ENCODE results near the gene FSTL4. TPM values are rescaled to one million over a fixed set of nuclear protein-coding genes. Genes with fewer than 3 reads are reported as not detected.

Gene FSTL4
- total RNA-seq, 2 experiments from 2014 or later = not detected

GRCh38 chr5:133251296-133252132 is 360.8 kb downstream of the FSTL4 start:
- CTCF ChIA-PET (ENCODE audit: unreplicated experiment) = no interaction called here
- no peak for TF ChIP-seq CTCF (conservative IDR thresholded peaks at IDR 0.05; ENCODE audit: low read length)
- TF ChIP-seq EZH2phosphoT487 (IDR thresholded peaks at IDR 0.05; ENCODE audit: borderline replicate concordance, low read depth, low read length) = no peak

DNA sequence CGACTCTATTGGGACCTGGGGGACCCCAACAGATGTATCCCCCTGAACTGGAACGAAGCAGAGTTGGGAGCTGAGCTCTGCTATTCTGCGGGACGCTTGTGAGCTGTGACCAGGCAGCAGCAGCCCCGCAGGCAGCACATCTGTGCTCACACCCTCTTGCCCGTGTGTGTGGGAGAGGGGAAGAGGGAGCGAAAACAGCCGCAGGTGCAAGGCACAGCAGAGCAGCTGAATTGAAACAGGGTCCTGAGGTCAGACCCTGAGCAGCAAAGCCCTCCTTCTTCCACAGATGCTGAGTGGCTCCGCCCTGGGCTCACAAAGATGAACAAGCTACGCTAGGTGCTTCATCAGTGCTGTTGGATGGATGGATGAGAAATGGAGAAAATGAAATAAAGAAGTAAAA is 361.8 kb downstream of the FSTL4 start:
- ChIA-PET POLR2A (no interaction called here), CTCF (ENCODE audit: unreplicated experiment) (no interaction called here)
- no TSS peak for BruUV-seq (replicated peaks)
- H3K9me2 ChIP-seq (ENCODE audit: insufficient read depth, low read length) = no peaks in the 10 kb centered on the region
- no peak overlapping the region for H3K4me3 ChIP-seq (ENCODE audit: low read depth, low read length, poor library complexity, severe bottlenecking)
- H3K9me3 ChIP-seq (ENCODE audit: low read length) = no peaks in the 10 kb centered on the region
- H3K27ac ChIP-seq (ENCODE audit: low read depth, low read length, poor library complexity, severe bottlenecking) = no peak overlapping the region
- H2AFZ ChIP-seq (ENCODE audit: low read length) = no peak overlapping the region
- TF ChIP-seq EZH2phosphoT487 (IDR thresholded peaks at IDR 0.05; ENCODE audit: borderline replicate concordance, low read depth, low read length) (no peak), CTCF (conservative IDR thresholded peaks at IDR 0.05; ENCODE audit: low read length) (no peak)
- DNase-seq (ENCODE audit: low spot score) = peak; percentile 30
- H3K4me1 ChIP-seq (ENCODE audit: insufficient read depth, low read length, poor library complexity, severe bottlenecking) = no peaks in the 10 kb centered on the region
- H3K4me2 ChIP-seq (ENCODE audit: low read length) = no peak overlapping the region
- H3K79me2 ChIP-seq (ENCODE audit: insufficient read depth, low read depth, low read length) = no peaks in the 10 kb centered on the region
- H3K36me3 ChIP-seq (ENCODE audit: insufficient read depth, low read length) = no peaks in the 10 kb centered on the region
- H4K20me1 ChIP-seq (ENCODE audit: insufficient read depth, low read length) = no peaks in the 10 kb centered on the region
- intact Hi-C loops (cut with micrococcal nuclease; ENCODE audit: unreplicated experiment) = no loop called here

More at GRCh38 chr5:133251296-133252132, 360.8 kb downstream of the FSTL4 start:
- POLR2A ChIA-PET = interaction anchor here (0.6 kb wide), 1 partner anchor 816 kb away, joined by 3 read pairs; no protein-coding TSS in a partner anchor
- Histone ChIP-seq H3K4me2 (ENCODE audit: low read length) (no peak overlapping the region), H3K36me3 (ENCODE audit: insufficient read depth, low read length) (no peaks in the 10 kb centered on the region), H4K20me1 (ENCODE audit: insufficient read depth, low read length) (no peaks in the 10 kb centered on the region), H3K9me3 (ENCODE audit: low read length) (no peaks in the 10 kb centered on the region), H3K9me2 (ENCODE audit: insufficient read depth, low read length) (no peaks in the 10 kb centered on the region), H3K4me3 (ENCODE audit: low read depth, low read length, poor library complexity, severe bottlenecking) (no peak overlapping the region), H2AFZ (ENCODE audit: low read length) (no peak overlapping the region), H3K79me2 (ENCODE audit: insufficient read depth, low read depth, low read length) (no peaks in the 10 kb centered on the region), H3K27ac (ENCODE audit: low read depth, low read length, poor library complexity, severe bottlenecking) (no peak overlapping the region), H3K4me1 (ENCODE audit: insufficient read depth, low read length, poor library complexity, severe bottlenecking) (no peaks in the 10 kb centered on the region)
- no TSS peak for BruUV-seq (replicated peaks)
- intact Hi-C loops (cut with micrococcal nuclease; ENCODE audit: unreplicated experiment) = no loop called here
- DNase-seq (ENCODE audit: low spot score) = no peak

DNA sequence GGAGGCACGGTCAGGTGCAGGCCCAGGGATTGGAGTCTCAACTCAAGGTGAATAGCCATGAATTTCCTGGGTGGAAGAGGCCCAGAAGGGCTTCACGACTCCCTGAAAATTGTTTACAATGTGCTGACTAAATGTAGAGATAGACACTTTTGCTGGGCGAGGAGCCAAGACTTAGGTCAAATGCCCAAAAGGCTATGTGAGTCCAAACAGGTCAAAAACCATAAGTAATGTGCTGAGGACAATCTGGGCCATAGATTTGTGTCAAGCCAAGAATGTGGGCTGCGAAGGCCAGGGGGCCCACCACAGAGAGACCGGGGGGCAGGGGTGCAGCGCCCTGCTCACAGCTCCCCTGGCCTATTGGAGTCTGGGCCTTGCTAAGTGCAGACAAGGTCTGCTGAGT is 362.7 kb downstream of the FSTL4 start:
- Histone ChIP-seq H3K9me2 (ENCODE audit: insufficient read depth, low read length) (no peaks in the 10 kb centered on the region), H3K4me1 (ENCODE audit: insufficient read depth, low read length, poor library complexity, severe bottlenecking) (no peaks in the 10 kb centered on the region), H3K79me2 (ENCODE audit: insufficient read depth, low read depth, low read length) (no peaks in the 10 kb centered on the region), H2AFZ (ENCODE audit: low read length) (no peak overlapping the region), H3K9me3 (ENCODE audit: low read length) (no peaks in the 10 kb centered on the region), H4K20me1 (ENCODE audit: insufficient read depth, low read length) (no peaks in the 10 kb centered on the region), H3K36me3 (ENCODE audit: insufficient read depth, low read length) (no peaks in the 10 kb centered on the region), H3K4me3 (ENCODE audit: low read depth, low read length, poor library complexity, severe bottlenecking) (no peak overlapping the region), H3K4me2 (ENCODE audit: low read length) (no peak overlapping the region), H3K27ac (ENCODE audit: low read depth, low read length, poor library complexity, severe bottlenecking) (no peak overlapping the region)
- BruUV-seq (replicated peaks) = no TSS peak
- DNase-seq (ENCODE audit: low spot score) = no peak
- no peak for TF ChIP-seq EZH2phosphoT487 (IDR thresholded peaks at IDR 0.05; ENCODE audit: borderline replicate concordance, low read depth, low read length)
- no peak for TF ChIP-seq CTCF (conservative IDR thresholded peaks at IDR 0.05; ENCODE audit: low read length)
- intact Hi-C loops (cut with micrococcal nuclease; ENCODE audit: unreplicated experiment) = no loop called here
- CTCF ChIA-PET (ENCODE audit: unreplicated experiment) = no interaction called here
- POLR2A ChIA-PET = interaction anchor here (0.5 kb wide), 1 partner anchor 1334 kb away, joined by 3 read pairs; no protein-coding TSS in a partner anchor
